Epidermal melanocyte (primary cell): ENCODE results near the gene BMPR1B.
"Not testable (repeated sequence)": the region's sequence is repeated elsewhere in the genome, so short reads cannot be mapped to it uniquely, and the experiment has no call there.

Source experiments
- DNase-seq: peaks from one replicate; pipeline ENCODE4 v3.0.0; 2011; ENCODE audit warnings: low spot score; ENCODE audit not compliant: insufficient read length

BMPR1B gene

DNA sequence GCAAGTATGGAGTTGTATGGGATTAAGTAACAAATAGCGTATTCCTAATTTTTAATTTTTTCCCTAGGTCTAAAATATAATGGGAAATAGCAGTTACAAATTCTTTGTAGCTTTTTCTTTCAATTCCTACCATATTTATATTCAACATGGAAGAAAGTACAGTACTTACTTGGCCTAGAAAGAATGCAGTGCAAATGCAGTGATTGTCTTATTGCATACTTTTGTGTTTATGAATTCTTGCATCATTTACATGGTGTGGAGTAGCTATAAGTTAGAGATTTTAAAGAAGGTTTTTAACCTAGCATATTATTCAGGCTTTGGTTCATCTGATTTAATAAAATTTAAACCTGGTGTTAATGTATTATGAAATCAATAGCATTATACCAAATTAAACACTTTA lies 263.3 kb downstream of the BMPR1B start:
- DNase-seq, result no peak

DNA sequence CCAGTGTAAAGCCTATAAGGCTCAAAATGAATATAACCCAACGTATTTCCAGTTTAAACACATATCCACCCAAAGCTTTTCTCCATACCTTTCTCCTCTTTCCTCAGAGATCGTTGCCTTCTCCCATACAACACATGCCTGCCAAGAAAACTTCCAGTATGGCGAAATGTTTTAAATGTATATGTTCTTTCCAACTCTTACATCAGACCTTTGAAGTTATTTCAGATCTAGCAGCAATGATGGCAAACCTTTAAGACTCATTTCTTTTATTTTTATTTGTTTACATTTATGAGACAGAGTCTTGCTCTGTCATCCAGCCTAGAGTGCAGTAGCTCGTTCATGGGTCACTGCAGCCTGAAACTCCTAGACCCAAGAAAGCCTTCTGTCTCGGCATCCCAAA lies 265.4 kb downstream of the BMPR1B start:
- no peak for DNase-seq

DNA sequence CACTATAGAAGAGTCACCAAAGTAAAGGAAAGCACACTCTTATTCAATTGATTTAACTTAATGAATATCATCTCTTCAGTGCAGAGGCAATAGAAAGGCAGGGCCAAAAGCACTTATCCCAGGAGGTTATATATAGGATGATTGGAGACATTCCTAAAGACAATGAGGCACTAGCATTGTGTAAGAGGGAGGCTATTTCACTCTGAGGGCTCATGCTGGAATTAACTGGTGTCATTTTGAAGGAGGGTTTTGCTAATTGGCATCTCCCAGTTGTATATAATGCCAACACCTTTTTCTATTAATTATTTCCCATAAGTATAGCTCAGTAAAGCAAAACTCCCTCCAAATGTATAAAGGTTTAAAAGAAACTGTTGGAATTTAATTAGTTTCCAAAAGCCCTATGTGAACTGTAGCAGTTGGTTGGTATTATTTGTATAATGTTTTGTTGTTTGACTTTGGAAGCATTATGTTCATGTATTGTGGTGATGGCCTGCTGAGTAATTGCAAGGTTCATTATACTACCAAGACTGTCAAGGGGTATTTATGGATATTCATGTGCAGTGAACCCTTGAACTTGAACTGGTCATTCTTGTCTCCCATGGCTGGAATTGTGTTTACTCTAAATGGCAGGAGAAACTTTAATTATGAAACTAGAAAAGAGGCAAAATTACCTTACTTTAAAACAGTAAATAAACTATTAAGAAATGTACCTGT lies 270.3 kb downstream of the BMPR1B start:
- DNase-seq, result no peak

GRCh38 chr4:95038791-95039190 lies 281.0 kb downstream of the BMPR1B start:
- DNase-seq, result no peak

- no peak for DNase-seq
Observed at GRCh38 chr4:95044324-95044837, 286.6 kb downstream of the BMPR1B start.

GRCh38 chr4:95045429-95045828 lies 287.7 kb downstream of the BMPR1B start:
- peak; percentile 35 for DNase-seq

DNA sequence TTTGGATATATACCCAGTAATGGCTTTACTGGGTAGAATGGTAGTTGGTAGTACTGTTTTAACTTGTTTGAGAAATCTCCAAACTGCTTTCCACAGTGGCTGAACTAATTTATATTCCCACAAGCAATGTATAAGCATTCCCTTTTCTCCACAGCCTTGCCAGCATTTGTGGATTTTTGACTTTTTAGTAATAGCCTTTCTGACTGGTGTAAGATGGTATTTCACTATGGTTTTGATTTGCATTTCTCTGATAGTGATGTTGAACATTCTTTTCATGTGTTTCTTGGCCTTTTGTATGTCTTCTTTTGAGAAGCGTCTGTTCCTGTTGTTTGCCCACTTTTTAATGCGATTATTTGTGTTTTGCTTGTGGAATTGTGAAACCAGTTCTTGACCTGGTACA lies 290.5 kb downstream of the BMPR1B start:
- no peak for DNase-seq

- no peak for DNase-seq
Observed at GRCh38 chr4:95049551-95050233, 291.9 kb downstream of the BMPR1B start.

GRCh38 chr4:95050980-95051701 lies 293.4 kb downstream of the BMPR1B start:
- no peak for DNase-seq

DNA sequence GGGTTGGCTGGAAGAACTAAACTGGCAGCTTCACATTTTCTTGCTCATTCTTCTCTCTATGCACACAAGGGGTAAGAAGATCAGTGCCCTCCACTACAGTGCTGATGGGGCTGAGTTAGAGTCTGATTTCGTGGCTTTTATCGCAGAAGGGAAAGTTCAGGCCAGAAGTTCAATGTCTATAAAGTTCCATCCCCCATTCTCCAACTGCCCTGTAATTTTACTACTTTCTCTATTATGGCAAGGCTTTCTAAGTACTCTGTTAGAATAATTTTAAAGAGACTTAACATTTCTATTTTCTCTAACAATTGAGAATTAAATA lies 293.9 kb downstream of the BMPR1B start:
- no peak for DNase-seq

GRCh38 chr4:95058991-95059390 lies 301.2 kb downstream of the BMPR1B start:
- no peak for DNase-seq

GRCh38 chr4:95059663-95060062 lies 301.9 kb downstream of the BMPR1B start:
- DNase-seq, result no peak

DNA sequence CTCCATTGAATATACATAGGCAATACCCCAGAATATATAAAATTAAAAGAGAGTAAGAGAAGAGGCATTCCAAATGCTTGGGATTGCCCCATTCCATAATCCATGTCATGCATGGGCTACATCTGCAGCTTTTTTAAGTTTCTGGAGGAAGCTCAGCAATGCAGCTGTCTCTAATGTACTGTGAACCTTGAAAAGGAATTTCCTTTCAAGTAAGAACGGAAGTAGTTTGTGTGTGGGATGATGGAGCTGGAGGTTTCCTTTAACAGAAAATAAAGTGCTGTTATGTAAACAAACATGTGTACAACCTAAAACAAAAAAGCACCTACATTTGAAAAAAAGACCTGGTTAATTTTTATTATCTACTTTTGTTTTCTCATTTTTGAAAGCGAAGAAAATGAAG lies 303.5 kb downstream of the BMPR1B start:
- DNase-seq, result no peak

GRCh38 chr4:95061801-95062200 lies 304.0 kb downstream of the BMPR1B start:
- not testable (repeated sequence) for DNase-seq

DNA sequence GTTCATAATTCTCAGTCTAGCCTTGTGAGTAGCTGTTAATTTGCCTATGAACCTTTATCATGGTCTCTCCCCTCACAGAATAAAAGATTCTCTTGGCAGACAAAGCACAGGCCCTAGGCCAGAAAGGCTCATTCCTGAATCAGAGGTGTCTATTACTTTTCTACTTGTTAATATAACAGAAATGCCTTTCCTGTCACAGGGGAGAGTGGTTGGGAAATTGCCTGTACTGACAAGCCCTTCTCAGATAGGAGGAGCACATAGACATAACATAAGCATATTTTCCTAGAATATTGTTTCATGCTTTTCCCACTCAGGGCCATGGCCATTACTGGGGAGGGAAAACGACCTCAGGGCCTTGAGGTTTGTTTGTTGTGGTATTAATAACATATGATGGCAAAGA lies 308.3 kb downstream of the BMPR1B start:
- no peak for DNase-seq

DNA sequence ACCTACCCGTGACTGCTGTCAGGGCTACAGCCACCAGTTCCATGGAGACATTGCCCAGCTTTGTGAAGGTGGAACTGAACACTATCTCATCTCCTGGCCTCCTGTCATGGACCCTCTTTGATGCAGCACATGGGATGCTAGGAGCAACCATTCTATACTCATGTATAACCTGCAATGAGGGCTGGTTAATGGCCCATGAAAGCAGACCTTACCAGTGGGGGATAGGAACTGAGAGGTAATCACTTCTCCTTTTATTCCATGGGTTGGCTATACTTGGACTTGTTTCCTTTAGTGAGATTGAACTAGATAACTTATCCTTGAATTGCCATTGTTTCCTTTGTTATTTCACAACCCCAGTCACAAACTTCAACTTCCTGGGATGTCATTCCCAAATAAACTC lies 310.6 kb downstream of the BMPR1B start:
- no peak for DNase-seq

- no peak for DNase-seq
Observed at GRCh38 chr4:95068818-95069478, 311.2 kb downstream of the BMPR1B start.

GRCh38 chr4:95071851-95072250 lies 314.1 kb downstream of the BMPR1B start:
- no peak for DNase-seq

DNA sequence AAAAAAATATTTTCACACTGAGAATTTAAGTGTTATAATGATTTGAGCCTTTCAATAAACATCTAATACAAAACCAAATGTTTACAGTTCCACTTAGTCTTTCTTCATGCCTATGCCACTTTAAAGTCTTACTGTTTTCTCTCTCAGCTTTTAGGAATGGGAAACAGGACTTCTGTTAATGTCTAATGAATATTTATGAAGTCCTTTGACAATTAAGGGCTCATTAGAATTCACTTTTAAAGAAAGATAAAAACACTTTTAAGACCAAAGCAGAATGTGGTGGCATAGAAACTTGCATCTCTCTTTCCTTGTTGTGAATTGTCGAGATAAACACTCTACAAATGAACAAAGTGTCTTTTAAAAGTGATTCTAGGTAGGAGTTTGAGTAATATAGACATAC lies 315.9 kb downstream of the BMPR1B start:
- DNase-seq, result no peak

GRCh38 chr4:95077864-95078263 lies 320.1 kb downstream of the BMPR1B start:
- no peak for DNase-seq

DNA sequence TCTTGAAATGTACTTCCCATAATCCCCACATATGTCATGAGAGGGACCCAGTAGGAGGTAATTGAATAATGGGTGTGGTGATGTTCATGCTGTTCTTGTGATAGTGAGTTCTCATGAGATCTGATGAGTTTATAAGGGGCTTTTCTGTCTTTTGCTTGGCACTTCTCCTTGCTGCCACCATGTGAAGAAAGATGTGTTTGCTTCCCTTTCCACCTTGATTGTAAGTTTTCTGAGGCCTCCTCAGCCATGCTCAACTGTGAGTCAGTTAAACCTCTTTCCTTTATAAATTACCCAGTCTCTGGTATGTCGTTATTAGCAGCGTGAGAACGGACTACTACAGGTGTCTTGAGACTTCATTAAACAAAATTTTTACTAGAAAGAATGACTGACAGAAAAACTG lies 323.2 kb downstream of the BMPR1B start:
- no peak for DNase-seq

GRCh38 chr4:95084584-95084983 lies 326.8 kb downstream of the BMPR1B start:
- no peak for DNase-seq
